HG03378 (cell line): ENCODE measurements around the gene FGFR2.

Experiments
- ATAC-seq: cut with Tn5 transposase; IDR thresholded peaks from one replicate; pipeline ENCODE4 v1.9.1; 2021; ENCODE audit warnings: mild to moderate bottlenecking, moderate library complexity; ENCODE audit not compliant: unreplicated experiment

FGFR2 gene

DNA sequence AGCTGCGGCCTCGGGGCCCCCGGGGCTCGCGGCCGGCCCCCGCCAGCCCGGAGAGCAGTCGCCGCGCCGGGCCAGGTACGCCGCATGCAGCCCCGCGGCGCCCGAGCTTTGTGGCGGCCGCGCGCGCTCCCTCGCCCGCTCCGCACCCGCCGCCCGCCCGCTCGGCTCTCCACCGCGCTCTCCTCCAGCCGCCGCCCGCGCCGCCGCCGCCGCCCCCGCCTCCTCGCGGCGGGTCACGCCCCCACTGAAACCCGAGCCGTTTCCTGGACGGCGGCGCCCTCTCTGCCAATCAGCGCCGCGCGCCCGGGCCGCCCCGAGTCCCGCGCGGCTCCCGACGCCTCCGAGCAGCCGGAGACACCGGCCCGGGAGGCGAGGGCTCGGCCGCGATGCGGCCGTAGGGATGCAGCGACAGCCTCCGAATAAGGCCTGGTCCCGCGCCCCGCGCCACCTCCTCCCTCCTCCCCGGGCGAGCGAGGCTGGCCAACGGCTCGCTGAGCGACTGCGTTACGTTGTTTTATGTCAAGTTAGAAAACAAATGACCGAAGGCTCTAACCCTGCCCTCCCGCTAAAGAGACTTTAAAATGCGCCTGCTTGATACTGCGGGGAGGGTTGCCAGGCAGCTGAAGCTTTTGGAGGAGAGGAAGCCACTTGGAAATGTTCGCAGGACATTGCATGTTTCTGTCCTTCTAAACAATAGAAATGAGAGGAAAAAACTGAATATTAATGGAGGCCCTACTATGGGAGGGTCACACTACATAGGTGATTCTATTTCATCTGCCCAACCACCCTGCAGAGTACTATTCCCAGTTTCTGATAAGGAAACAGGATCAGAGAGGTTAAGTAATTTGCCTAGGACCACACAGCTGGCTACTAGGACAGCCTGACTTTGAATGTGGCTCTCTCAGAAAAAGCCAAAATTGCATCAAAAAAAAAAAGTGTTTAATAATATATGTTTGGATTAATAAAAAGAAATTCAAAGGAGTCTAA, at the start of gene FGFR2:
FGFR2 (minus strand) TSS at position 182 of the 987 bp plus-strand sequence. CDS start 4,627 bp downstream, outside the sequence.
- no peak for ATAC-seq

DNA sequence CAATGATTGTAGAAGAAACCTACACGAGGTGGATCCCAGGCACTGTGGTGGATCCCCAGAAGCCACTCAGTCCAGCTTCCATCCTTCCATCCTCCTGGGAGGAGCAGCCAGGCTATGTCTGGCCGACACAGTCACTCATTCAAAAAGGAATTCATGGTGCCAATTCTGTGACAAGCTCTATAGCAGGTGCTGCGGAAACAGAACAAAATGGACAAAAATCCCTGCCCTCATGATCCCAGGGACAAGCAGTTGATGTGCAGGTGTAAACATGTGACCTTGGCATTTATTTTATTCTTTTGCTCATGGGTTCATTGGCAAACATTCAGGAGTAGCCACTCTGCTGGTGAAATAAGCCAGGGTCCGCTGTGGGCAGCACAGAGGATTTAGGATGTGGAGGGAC, 49.2 kb upstream of the FGFR2 start:
- ATAC-seq: no peak

DNA sequence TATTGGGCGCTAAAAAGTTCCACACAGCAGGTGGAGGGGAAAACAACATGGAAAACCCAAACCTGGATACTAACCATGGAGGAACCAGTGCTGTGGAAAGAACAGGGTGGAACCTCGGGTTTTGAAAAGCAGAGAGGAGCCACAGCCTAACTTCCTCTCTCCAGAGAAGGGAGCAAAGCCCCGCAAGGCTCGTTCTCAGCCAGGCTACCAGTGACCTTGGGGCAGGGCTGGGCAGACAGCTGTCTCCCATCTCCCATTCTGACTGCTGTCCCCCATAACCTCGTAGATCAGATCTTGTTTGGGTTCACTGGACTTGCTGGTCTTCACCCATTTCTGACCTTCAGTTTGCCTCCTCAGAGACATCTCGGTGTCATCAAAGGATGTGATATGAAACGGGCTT, 47.5 kb upstream of the FGFR2 start:
- no peak for ATAC-seq

DNA sequence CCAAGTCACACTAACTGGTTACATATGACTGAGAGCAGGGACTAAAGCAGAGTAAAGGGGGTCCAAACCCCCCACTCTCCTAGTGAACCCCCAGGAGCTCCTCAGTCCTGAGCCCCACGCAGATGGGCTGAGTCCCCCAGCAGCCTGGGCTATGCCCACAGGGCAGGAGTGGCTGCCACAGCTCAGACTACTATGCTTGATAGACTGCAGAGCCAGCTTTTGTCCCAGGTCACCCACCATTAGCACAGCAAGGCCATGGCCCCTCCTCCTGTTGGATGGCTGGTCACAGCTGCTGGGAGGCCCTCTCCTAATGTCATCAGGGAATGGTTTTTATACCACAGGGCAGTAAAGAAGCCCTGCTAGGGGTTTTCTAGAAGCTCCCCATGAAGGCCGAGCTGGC, 46.3 kb upstream of the FGFR2 start:
- no peak for ATAC-seq

DNA sequence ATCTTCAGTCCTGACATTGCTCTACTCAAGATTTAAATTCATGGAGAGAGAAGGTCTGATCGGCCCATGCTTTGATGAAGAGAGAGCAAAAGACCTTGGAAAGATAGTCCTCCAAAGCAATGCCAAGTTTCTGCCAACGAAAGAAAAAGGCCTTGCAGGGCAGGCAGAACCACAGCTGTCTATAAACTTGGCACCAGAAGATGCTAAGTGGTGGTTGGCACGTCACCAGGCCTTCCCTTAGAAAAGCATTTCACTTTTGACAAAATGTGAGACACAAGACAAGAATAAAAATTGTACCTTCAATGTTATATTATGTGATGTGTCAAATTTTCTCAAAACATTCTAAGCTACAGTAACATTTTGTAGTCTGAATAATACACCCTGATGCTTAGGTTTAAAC, 42.0 kb upstream of the FGFR2 start:
- no peak for ATAC-seq

DNA sequence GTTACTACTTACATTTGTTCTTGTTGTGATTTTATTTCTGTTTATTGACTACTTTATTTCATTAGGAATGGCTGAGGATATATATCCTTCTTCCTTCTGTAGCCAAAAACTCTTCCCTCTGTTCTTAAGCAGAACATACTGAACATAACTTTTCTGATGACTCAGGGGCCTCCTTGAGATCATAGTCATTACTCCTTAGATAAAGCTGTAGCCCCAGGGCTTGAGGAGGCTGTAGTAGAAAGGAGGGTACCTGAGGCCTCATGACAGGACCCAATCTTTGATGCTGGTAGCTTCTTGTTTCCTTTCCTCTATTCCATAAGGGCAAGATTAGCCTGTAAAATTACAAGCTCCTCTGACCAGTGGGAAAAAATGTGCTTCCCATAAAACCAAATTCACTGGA, 41.2 kb upstream of the FGFR2 start:
- ATAC-seq: no peak

DNA sequence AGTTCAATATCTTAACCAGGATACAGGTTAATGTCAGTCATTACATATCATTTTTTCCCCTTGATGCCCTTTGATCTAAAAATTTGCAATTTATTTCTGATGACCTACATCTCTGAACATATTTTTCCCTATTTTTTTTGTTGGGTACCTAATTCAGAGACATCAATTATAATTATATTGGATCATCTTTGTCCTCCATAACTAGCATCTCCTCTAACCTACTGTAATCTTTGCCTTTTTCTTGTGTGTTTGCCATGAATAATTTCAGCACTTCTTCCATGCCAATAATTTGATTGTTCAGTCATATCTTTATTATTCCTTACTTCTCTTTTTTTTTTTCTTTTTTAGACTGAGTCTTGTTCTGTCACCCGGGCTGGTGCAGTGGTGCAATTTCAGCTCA, 39.2 kb upstream of the FGFR2 start:
- ATAC-seq: no peak

DNA sequence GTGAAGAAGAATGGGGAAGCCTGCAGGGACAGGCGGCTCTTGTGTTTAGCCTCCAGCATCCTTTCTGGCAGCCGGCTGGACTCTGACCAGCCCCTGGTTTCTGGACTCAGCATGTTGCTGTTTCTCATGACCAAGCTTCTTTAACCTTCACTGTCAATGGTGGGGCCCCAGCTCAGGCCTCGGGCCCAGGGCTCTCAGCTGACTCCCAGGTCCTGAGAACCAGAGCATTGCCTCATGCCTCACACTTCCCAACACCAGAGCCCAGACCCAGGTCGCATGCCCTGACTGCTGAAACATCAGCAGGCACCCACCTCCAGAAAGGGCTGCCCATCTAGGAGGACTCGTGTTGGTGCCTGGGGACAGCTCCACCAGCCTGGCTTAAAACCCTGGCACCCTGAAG, 34.8 kb upstream of the FGFR2 start:
- ATAC-seq: no peak

DNA sequence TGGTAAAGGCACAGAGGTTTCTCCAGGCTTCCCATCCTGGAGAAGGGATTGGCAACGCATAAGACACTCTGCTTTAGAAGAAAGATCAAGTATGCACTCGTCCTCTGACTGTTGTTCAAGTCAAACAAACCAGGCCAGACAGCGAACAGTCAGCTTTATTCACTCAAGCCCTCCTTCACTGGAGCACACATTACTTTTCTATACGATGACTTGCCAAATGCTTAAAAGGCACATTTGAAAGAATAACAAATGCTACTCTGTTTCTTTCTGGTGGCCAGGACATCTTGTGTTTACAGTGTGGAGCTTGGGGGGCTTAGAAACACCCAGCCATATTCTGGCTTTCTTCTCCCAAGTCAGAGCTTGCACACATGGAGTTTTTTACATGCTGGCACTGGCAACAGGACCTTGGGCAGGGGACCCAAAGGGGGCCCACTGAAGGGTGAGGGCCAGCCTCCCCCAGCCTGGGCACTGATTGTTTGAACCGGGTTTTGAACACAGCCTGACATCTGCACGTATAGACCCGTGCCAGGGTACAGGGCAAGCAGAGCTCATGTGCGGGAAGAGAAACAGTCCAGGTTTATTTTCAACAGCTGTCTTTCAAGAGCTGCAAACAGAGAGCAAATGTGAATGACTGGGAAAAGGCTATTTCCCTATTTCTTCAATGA, 33.3 kb upstream of the FGFR2 start:
- no peak for ATAC-seq

DNA sequence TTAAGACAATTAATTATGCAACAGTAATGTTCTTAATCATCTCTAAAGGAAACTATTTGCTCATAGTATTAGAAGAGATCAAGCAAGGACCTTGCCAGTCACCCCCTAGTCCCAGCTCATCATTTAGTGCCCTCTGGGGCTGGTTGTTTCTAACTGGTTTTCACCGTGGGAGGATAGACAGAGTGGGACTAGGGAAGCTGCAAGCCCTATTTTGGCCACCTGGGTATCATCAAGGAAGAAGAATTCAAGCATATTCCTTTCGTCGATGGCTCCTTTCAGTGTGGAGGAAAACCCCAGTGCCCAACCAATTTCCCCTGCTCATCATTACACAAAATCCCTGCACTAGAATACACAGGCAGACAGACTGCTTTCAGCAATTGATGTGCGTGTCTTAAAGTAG, 30.6 kb upstream of the FGFR2 start:
- ATAC-seq: no peak

DNA sequence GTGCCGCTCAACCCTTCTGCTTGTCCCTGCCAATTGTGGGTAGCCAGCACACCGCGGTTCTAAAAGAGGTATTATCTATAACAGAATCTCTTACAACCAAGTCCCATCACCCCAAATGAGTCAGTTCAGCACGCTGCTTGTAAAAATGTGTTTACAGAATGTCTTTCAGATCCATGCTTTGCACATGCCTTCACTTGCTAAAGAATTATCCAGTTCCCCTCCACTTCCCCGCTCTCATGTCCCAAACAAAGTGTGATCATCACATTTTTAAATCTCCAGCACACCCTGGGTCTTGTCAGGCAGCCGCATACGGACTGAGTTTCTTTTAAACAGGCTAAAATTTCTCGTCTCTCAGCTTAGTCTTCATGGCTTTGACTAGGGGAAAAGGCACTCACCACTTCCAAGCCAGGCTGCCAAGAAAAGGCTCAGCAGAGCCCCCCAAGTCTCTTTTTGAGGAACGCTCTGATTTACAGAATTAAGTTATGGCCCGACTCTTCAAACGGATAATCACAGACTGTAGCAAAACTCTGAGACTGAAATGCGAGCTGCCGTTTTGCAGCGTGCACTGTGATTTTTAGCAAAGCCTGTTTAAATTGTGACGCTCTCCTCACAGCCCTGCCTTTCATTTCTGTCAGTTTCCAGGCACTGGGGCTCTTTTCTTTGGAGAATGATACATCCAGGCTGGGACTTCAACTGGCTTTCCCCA, 29.8 kb upstream of the FGFR2 start:
- ATAC-seq: no peak

DNA sequence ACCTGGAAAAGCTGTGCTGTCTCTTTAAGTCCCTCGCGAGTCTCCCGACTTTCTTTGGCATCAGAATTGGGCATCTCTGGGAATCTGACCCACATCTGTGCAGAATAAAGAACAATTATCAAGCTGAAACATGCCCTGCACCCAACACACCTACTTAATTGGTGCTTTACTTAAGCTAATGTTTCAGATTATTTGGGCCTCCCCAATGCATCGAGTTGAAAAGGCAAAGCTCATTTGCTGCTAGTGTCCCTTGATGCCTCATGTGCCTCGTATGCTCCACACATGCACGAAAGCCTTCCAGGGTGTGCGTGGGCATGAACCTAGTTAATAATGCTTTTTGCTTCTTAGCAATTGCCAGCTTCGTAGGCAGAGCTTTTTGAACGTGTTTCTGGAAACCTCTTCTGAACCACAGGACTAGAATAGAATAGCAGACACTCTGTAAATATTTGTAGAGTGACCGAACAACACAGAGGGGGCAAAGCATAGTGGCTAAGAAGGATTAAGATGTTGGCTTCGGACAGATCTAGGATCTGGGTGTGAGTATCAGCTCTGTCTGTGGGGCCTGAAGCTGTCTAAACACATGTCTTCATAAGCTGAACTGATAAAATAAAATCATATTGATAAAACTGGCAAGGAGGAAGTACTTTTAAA, 26.7 kb upstream of the FGFR2 start:
- no peak for ATAC-seq

DNA sequence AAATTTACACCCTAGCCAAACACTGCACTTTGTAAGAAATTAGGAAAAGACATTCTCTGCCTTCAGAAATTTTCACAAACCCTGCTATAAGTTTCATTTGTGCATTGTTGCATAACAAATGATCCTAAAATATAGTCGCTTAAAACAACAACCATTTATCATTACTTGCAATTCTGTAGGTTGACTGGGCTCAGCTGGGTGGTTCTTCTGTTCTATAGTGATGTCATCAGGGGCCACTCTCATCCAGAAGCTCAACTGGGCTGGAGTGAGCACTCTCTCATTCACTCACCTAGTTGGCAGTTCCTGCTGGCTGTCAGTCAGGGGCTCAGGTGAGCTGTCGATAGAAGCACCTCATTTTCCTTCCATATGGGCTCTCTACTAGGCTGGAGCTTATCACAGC, 20.7 kb upstream of the FGFR2 start:
- no peak for ATAC-seq

DNA sequence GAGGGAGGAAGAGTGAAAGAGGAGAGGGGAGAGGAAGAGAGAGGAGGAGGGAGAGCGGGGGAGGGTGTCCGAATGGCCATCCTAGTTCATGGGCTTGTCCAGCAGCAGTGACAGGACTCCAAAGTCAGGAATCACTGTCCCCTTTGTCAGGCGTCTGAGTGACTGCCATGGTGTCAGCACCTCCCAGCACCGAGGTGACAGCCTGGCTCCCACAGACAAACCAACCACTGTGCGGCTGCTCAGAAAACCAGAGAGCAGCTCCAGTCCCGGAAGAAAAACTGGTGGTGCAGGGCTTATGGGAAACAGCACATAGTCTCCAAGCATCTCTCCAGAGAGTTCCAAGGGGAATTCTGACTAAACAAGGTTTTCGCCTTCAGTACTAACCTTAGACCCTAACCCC, 18.9 kb upstream of the FGFR2 start:
- no peak for ATAC-seq

DNA sequence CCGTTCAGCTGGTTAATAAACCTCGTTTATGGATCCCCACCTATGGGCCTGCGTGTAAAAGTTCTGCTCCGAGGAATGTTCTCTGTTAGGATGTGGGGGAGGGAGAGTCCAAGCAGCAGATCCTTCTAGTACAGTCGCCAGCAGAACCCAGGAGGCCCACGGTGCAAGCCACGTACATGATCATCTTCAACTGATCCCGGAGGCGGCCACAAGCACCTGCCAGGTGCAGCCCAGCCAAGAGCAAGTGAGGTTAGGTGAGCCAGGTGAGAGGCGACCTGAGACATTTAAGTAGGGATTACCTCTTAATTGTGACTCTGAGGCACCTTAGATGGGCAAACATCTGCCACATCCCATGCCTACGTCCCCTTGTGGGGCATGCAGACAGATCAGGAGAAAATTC, 18.0 kb upstream of the FGFR2 start:
- ATAC-seq: no peak

DNA sequence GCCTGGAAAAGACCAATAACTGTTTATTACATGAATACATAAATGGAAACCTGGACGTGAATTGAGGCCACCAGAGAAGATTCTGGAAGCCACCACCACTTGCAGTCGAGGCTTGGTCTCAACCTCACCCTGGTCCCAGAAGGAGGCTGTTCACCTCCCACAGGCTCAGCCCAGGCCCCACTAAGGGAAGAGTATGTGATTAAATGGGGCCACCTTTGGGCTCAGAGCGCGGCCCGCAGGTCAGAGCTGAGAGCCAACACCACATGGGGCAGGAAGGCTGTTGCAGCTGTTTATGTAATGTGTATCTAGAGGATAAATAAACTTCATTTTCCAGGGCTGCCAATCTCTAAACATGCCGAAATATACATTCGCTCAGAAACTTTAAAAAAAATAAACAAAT, 17.6 kb upstream of the FGFR2 start:
- no peak for ATAC-seq

DNA sequence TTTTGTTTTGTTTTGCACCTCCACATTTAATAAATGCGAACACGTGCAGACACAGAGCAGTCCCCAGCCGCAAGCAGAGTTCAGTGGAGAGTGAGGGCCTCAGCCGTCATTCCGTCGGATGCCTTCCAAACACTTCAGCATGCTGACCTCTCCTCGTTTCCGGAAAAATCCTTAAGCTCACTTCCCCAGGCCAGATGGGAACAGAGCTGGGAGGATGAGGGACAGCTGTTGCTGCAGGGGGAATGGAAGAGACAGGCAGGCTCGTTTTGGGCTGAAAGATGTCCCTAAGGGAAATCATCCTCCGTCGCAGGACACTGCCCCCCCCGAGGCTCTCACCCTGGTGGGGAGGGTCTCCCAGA, 17.2 kb upstream of the FGFR2 start:
- ATAC-seq: no peak

DNA sequence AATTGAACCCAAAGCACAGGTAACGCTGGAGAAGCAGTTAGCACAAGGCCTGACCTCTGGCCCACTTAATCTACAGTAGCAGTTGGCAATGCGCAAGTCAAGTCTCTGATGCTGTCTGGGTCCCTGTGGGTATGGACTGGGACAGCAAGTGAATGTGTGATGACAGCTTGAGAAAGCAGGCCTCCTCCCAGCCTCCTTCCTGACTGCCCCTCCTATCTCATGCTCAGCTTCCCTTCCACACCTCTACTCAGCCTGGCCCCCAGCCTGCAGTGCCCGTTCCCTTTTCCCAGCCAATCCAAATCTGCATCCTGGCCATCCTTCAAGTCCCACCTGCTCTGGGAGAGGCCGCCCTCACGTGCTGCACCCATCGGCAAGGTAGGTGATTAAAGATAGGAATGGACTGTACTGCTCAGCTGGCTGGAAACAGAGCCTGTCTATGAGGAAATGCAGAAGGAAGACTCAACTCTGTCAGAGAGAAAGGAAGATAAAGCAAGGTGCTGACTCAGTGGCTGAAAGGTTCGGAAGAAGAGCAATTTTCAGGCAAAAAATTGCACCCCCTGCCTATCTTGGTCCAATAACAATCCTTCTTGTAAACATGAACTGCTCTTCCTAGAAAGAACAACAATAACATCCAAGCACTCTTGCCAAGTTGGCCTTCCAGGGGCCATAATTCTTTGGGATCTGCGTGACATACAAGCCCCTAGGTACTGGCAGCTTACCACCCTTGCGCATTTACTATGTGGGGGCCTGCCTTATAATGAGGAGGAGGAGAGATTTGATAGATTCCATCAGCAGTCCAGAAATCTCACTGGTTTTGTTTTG, 16.6 kb upstream of the FGFR2 start:
- ATAC-seq: no peak

DNA sequence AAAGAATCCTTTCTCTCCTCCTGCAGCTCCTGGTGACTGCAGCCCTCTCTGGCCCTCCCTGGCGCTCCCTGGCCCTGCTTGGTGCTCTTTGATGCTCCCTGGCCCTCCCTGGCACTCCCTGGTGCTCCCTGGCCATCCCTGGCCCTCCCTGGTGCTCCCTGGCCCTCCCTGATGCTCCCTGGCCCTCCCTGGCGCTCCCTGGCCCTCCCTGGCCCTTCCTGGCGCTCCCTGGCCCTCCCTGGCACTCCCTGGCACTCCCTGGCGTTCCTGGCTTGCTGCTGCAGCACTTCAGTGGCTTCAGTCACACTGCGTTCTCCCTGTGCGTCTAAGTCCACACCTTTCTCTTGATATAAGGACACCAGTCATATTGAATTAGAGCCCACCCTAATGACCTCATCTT, 15.2 kb upstream of the FGFR2 start:
- no peak for ATAC-seq

DNA sequence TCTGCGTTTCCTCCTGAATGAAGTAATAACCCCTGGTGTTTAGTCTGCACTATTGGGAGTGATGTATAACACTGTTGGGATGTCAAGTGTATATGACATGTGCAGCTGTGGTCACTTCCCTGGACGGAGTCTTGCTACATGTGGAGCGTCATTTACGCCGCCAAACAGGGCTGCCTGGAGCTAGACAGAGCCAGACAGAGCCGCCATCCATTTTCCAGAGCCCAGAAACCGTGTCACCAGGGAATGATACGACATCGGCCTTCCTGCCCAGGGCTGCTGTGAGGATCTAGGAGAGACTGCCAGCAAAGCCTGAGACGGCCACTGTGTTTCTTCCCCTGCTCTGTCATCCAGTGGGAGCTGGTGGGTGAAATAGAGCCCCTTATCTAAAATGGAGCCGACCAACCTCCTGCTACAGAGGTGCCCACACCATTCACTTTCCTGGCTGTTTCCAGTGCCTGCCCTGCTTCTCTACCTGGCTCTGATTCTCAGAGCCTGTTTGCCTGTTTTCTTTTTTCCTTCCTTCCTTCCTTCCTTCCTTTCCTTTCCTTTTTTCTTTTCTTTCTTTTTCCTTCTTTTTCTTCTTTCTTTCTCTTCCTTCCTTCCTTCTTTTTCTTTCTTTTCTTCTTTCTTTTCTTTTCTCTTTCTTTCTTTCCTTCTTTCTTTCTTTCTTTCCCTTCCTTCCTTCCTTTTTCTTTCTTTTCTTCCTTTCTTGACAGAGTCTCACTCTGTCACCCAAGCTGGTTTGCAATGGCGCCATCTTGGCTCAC, 13.3 kb upstream of the FGFR2 start:
- ATAC-seq: no peak
